GM12878 (cell line): ENCODE data around the gene TRAF3IP3.

ENCODE experiments used
- CEBPZ ChIP-seq: fragments of 150-350 bp; IDR thresholded peaks from 2 replicates; pipeline ENCODE4 v1.6.1; 2016; ENCODE audit warnings: low read depth, low read length
- CTCF ChIP-seq, 3 experiments: IDR thresholded peaks in 2 of 3; conservative IDR thresholded peaks in 1 of 3; 2 replicates each; pipeline ENCODE4 v1.5.1; 2011; ENCODE audit warnings: low read depth in 3 of 3, low read length in 3 of 3, mild to moderate bottlenecking in 3 of 3, control low read depth in 2 of 3, moderate library complexity in 2 of 3, inconsistent platforms in 1 of 3, mixed read lengths in 1 of 3; ENCODE audit not compliant: control insufficient read depth in 2 of 3, insufficient read depth in 1 of 3; ENCODE audit errors: extremely low read depth in 1 of 3
- EZH2 ChIP-seq: IDR thresholded peaks from 2 replicates; pipeline ENCODE4 v1.6.1; 2012; ENCODE audit warnings: low read depth, mild to moderate bottlenecking, control low read depth, inconsistent platforms, low read length, borderline replicate concordance; ENCODE audit not compliant: control insufficient read depth
- HCFC1 ChIP-seq: fragments of 150-350 bp; IDR thresholded peaks from 2 replicates; pipeline ENCODE4 v1.6.1; 2014; ENCODE audit warnings: low read length
- SMARCA5 ChIP-seq: fragments of 450-650 bp; IDR thresholded peaks from 2 replicates; pipeline ENCODE4 v1.6.1; 2017; ENCODE audit warnings: mild to moderate bottlenecking

- no peak for TF ChIP-seq CTCF (IDR thresholded peaks at IDR 0.05 in 2 of 3, conservative IDR thresholded peaks at IDR 0.05 in 1 of 3; ENCODE audit: control insufficient read depth in 2 of 3, extremely low read depth in 1 of 3, insufficient read depth in 1 of 3, low read depth in 3 of 3, low read length in 3 of 3)
- no peak for TF ChIP-seq CEBPZ
- no peak for TF ChIP-seq HCFC1
- TF ChIP-seq EZH2: no peak
- TF ChIP-seq SMARCA5: no peak
Measured at GRCh38 chr1:209723756-209724693, 31.8 kb upstream of the TRAF3IP3 start.
